Fibroblast of peridontal ligament (primary cell): ENCODE results near the gene KPNA3.
"Not testable (repeated sequence)": the region's sequence is repeated elsewhere in the genome, so short reads cannot be mapped to it uniquely, and the experiment has no call there.

Source experiments
- DNase-seq: peaks from one replicate; pipeline ENCODE4 v3.0.0-alpha.2; 2010; ENCODE audit errors: extremely low read depth

The KPNA3 gene

GRCh38 chr13:49746111-49746510, 46.4 kb downstream of the KPNA3 start:
- no peak for DNase-seq

GRCh38 chr13:49740870-49741269, 51.6 kb downstream of the KPNA3 start:
- no peak for DNase-seq

DNA sequence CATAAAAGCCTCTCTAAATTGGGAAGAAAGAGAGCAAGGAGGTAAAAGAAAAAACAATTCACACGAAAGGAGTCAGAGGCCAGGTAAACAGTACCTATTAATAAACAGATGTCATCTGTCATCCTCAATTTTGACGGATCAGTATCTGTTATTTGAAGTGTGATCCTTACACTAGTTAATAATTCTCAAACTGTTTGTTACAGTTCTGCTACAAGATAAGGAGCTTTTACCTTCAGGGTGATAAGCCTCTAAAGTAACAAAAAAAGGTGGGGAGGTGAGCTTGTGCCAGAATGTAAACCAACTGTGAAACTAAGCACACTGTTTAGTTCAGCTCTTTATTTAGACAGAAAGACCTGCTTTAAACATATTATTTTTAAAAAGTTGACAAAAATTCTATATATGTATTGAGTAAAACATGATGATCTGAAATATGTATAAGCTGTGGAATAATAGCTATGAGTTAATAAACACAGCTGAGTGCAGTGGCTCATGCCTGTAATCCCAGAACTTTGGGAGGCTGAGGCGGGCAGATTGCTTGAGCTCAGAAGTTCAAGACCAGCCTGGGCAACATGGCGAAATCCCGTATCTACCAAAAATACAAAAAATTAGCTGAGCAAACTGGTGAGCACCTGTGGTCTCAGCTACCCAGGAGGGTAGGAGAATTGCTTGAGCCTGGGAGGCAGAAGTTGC, 52.8 kb downstream of the KPNA3 start:
- no peak for DNase-seq

GRCh38 chr13:49733181-49733951, 59.1 kb downstream of the KPNA3 start:
- DNase-seq, result peak; percentile 30

DNA sequence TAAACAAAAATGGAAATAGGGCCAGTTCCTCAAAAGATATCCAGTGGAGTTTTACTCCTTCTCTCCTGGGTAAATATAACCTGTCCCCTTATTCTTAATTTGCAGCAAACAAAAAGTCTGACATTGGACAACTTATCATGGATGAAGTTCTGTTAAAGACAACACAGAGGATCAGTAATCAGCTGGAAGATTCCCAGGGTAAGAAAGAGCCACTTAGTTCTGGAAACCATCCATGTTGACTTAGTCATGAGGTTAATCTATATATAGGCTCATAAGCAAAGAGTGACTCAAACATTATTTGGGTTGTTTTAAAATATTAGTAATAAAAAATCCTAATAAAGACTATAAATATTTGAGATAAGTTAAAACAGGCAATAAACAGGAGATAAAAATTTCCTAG, 60.7 kb downstream of the KPNA3 start:
- peak; percentile 78 for DNase-seq

DNA sequence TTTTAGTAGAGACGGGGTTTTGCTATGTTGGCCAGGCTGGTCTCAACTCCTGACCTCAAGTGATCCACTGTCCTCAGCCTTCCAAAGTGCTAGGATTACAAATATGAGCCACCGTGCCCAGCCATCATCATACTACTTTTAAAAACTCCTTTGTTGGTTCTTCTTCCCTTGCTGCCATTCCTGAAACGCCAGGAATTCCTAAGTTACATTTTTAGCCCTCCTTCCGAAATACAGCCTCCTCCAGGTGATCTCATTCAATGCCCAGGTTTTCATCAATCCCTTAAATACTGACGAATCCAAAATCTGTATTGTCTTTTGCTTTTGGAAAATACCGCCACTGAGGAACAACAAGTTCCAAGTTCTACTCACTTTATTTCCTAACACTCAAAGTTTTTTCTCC, 75.9 kb downstream of the KPNA3 start:
- no peak for DNase-seq

GRCh38 chr13:49714757-49715156, 77.7 kb downstream of the KPNA3 start:
- no peak for DNase-seq

DNA sequence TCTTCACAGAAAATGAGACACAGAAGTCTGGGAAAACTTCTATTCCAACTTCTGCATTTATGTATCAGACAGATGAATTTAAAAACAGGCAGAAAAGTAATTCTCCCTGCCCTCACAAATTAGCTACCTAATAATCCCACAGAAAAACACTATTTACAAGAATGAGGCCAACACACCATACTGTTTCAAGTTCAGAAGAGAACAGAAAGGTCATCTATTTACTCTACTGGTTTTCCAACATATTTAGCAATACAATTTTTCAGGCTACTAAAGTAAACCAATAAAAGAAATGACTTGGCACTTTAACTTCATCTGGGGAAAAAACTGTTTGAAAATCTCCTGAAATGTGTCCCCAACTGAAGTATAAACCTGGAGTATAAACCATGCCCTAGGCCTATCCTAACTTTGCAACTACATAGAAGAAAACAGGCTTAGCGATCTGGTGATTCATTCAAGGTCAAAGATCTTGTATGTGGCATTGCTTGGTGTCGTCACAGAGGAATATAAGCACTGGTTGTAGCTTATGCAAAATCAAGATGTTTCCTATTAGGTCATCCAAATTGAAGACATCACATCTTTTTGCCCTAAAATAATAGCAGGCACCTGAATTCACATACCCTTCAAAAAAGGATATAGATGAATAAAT, 81.1 kb downstream of the KPNA3 start:
- DNase-seq, result peak; percentile 83

GRCh38 chr13:49704264-49704663, 88.2 kb downstream of the KPNA3 start:
- not testable (repeated sequence) for DNase-seq

GRCh38 chr13:49701491-49701890, 91.0 kb downstream of the KPNA3 start:
- no peak for DNase-seq

DNA sequence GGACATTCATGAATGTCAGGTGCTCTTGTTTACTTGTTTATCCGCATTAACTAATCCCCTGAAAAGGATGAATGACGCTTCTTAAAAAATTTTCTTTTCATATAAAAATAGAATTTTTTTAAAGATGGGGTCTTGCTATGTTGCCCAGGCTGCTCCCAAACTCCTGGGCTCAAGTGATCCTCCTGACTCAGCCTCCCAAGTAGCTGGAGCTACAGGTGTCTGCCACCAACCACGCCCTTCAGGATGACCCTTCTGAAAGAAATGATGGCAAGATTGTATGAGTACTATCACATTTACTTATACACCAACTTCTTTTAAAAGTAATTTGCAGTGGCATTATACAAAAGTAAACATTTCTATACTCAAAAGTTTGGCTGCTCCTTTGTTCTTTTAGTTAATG, 95.0 kb downstream of the KPNA3 start:
- no peak for DNase-seq

GRCh38 chr13:49694446-49694845, 98.0 kb downstream of the KPNA3 start:
- DNase-seq, result no peak

- no peak for DNase-seq
Measured at GRCh38 chr13:49693877-49694276, 98.6 kb downstream of the KPNA3 start.

GRCh38 chr13:49693191-49693733, 99.2 kb downstream of the KPNA3 start:
- no peak for DNase-seq

- DNase-seq, result peak; percentile 78
Measured at GRCh38 chr13:49690995-49691784, 101.3 kb downstream of the KPNA3 start, which contains the start of gene EBPL. EBPL (minus strand) TSS chr13:49691486; CDS start chr13:49691424, 62 bp downstream.

DNA sequence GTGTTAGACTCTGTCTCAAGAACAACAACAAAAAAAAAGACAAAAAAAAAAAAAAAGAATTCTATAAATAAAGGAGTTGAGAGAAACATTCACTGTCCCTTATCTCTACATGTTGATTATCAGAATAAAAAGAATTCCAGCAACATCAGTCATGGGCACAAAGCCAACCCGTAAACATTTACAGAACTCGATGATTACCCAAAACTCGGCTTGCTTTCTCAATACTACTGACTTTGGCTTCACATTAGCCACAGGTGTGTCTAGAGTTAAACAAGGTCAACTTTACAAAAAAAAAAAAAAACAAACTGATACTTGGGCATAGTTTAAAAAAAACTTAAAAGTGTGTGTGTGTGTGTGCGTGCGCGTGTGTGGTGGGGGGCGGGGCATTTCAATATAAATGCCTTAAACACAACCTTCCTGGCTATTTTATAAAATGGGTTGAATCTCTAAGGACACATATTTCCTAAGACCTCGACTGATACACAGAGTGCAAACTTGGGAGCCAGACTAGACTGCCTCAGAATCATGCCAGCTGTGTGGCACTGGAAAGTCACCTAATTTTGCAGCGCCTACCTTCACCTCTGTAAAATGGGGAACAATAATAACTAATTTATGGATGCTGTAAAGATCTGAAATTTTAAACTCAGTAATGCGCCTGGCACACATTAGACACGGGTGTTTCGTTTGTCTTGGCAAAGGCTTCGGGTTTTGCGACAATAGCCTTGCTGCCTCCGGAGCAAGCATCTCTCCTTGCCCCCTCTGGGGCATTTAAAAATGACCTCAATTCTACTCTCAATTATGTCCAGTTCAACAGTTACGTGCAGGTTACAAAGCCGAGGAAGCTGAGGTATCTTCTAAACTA, 102.1 kb downstream of the KPNA3 start:
- peak; percentile 68 for DNase-seq

GRCh38 chr13:49683489-49683888, 109.0 kb downstream of the KPNA3 start:
- DNase-seq, result no peak

DNA sequence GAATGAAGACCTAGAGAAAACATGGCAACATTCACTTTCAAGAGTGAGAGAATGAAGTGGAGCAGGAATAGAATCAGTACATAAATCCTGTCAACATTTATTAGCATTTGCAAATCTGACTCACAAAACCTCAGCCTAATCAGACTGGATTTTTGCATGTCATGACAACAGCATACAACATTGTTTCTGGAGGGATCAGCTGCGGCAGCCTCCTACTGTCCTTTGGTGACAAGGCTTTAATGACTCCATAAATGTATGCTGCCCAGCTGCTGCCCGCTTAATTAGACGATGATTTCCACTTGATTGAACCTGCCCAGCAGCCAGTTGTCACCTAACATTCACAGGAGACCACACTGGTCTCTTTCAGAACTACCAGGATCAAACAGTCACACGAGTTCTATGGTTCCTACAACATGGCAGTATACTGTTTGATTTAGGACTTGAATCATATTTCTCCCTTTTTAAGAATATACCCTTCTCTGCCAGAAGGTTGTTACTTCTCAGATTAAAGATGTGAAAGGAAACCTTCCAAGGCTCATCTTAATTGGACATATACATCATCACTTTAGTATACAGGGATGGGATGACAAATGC, 110.5 kb downstream of the KPNA3 start:
- no peak for DNase-seq

DNA sequence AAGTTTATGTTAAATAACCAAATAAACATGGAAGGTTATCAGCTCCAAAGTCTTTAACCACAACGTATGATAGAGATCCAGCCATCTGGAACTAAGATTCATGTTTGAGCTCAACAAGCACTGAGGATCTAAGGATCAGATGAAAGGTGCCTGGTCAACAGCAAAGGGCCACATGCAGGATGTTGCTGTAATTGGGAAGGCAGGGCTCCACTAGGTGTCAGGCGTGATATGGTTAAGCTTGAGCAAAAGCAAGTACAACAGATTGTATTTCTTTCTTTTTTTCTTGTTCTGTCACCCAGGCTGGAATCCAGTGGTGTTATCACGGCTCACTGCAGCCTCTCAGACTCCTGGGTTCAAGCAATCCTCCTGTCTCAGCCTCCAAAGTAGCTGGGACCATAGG, 113.2 kb downstream of the KPNA3 start:
- DNase-seq, result peak; percentile 70

DNA sequence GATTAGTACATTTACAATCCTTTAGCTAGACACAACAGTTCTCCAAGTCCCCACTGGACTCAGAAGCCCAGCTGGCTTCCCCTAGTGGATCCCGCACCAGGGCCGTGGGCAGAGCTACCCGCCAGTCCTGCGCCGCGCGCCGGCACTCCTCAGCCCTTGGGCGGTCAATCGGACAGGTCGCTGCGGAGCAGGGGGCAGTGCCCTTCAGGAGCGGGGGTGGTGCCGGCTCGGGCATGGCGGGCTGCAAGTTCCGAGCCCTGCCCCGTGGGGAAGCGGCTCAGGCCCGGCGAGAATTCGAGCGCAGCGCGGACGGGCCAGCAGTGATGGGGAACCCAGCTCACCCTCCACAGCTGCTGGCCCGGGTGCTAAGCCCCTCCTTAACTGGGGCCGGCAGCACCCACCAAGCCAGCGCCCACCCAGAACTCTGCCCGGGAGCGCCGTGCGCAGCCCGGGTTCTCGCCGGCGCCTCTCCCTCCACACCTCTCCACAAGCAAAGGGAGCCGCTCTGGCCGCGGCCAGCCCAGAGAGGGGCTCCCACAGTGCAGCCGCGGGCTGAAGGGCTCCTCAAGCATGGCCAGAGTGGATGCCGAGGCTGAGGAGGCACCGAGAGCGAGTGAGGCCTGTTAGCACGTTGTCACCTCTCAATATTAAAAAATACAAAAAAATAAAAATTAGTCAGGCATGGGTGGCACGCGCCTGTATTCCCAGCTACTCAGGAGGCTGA, 114.1 kb downstream of the KPNA3 start:
- DNase-seq, result no peak
